Measurements from ENCODE around the gene NPAS3.

The NPAS3 gene

GRCh38 chr14:33393231-33393894 lies 454.7 kb downstream of the NPAS3 start:
- no peak for DNase-seq

GRCh38 chr14:33393895-33394368 lies 455.3 kb downstream of the NPAS3 start:
- DNase-seq: no peak

GRCh38 chr14:33401311-33401710 lies 462.6 kb downstream of the NPAS3 start:
- no peak for DNase-seq

- no peak for DNase-seq
Measured at GRCh38 chr14:33402604-33403003, 463.9 kb downstream of the NPAS3 start.

GRCh38 chr14:33404054-33404453 lies 465.4 kb downstream of the NPAS3 start:
- no peak for DNase-seq

GRCh38 chr14:33404964-33405574 lies 466.4 kb downstream of the NPAS3 start:
- DNase-seq: no peak

GRCh38 chr14:33406766-33407165 lies 468.1 kb downstream of the NPAS3 start:
- DNase-seq: no peak

- DNase-seq: no peak
Measured at GRCh38 chr14:33408291-33408690, 469.6 kb downstream of the NPAS3 start.

- no peak for DNase-seq
Measured at GRCh38 chr14:33412450-33412849, 473.8 kb downstream of the NPAS3 start.

- no peak for DNase-seq
Measured at GRCh38 chr14:33413381-33413780, 474.7 kb downstream of the NPAS3 start.

- DNase-seq: no peak
Measured at GRCh38 chr14:33414041-33414440, 475.4 kb downstream of the NPAS3 start.

- no peak for DNase-seq
Measured at GRCh38 chr14:33420051-33420627, 481.5 kb downstream of the NPAS3 start.

- DNase-seq: no peak
Measured at GRCh38 chr14:33430414-33431035, 491.8 kb downstream of the NPAS3 start.

GRCh38 chr14:33432407-33433023 lies 493.8 kb downstream of the NPAS3 start:
- no peak for DNase-seq

- no peak for DNase-seq
Measured at GRCh38 chr14:33433396-33433795, 494.7 kb downstream of the NPAS3 start.

- DNase-seq: no peak
Measured at GRCh38 chr14:33435911-33436689, 497.4 kb downstream of the NPAS3 start.

GRCh38 chr14:33441633-33442032 lies 503.0 kb downstream of the NPAS3 start:
- no peak for DNase-seq

GRCh38 chr14:33444136-33444535 lies 505.5 kb downstream of the NPAS3 start:
- DNase-seq: no peak

GRCh38 chr14:33449268-33449667 lies 510.6 kb downstream of the NPAS3 start:
- DNase-seq: no peak

- DNase-seq: no peak
Measured at GRCh38 chr14:33449703-33450395, 511.2 kb downstream of the NPAS3 start.

- DNase-seq: no peak
Measured at GRCh38 chr14:33450416-33450815, 511.7 kb downstream of the NPAS3 start.

- DNase-seq: no peak
Measured at GRCh38 chr14:33451211-33451610, 512.5 kb downstream of the NPAS3 start.

Data from stimulated activated naive CD4-positive, alpha-beta T cell treated with Interleukin-2 at 50 U/mL for 16 hours (primary cell).